Thyroid gland (tissue), 4 donors: Measurements from ENCODE around the gene ARFGAP3.

Experiments
- CTCF ChIP-seq, 6 experiments: fragments of 200-600 bp in 3 of 6; fragments of 450-650 bp in 3 of 6; sonication (generic) in 3 of 6; IDR thresholded peaks; one replicate each; pipeline ENCODE4 v1.5.1; 2016 to 2019; ENCODE audit warnings: antibody characterized with exemption in 6 of 6, mild to moderate bottlenecking in 2 of 6, inconsistent platforms in 1 of 6, moderate library complexity in 1 of 6
- POLR2A ChIP-seq, 2 donors: fragments of 450-650 bp; IDR thresholded peaks; one replicate each; pipeline ENCODE4 v1.6.1; 2017; ENCODE audit warnings: antibody characterized with exemption in 2 of 2, mild to moderate bottlenecking in 2 of 2, moderate library complexity in 1 of 2

GRCh38 chr22:42889304-42889703 is 32.2 kb upstream of the ARFGAP3 start:
- TF ChIP-seq CTCF (IDR thresholded peaks at IDR 0.05) (no peak), POLR2A (IDR thresholded peaks at IDR 0.05) (no peak)
